ENCODE results near the gene VAMP2.

The VAMP2 gene

GRCh38 chr17:8161289-8162232, 1.2 kb downstream of the VAMP2 start:
- peak overlapping the region; percentile 99 for H3K9ac ChIP-seq
- peak overlapping the region; percentile 99 for H3K4me2 ChIP-seq (ENCODE audit: low read length)

DNA sequence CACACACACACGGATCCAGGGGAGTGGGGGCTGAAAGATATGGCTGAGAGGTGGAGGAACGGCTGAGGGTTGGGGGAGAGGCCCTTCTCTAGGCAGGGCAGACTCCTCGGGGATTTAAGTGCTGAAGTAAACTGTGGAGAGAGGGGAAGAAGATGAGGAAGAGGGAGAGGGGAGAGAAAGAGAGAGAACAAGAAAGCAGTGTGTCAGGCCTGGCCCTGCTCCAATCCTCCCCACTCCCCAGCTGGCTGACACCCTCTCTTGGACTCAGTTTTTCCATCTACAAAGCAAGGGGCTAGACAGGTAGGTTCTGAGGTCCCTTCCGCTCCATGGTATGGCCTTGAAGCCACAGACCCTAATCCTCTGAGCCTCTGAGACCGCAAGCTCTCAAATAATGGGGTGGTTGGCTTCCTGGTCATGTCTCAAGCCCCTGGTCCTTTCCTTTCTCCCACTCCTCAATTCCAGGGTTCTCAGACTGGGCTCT, 2.0 kb downstream of the VAMP2 start:
- H3K79me2 ChIP-seq: peaks cover 24% of the 10 kb centered on the region
- H2AFZ ChIP-seq: no peak overlapping the region
- no peak overlapping the region for H3K9ac ChIP-seq
- H3K4me1 ChIP-seq: peaks cover 35% of the 10 kb centered on the region
- H3K27ac ChIP-seq: peak overlapping the region; percentile 100
- peak overlapping the region; percentile 0 for H3K4me2 ChIP-seq (ENCODE audit: low read length)
- TF ChIP-seq, protein P1, sequence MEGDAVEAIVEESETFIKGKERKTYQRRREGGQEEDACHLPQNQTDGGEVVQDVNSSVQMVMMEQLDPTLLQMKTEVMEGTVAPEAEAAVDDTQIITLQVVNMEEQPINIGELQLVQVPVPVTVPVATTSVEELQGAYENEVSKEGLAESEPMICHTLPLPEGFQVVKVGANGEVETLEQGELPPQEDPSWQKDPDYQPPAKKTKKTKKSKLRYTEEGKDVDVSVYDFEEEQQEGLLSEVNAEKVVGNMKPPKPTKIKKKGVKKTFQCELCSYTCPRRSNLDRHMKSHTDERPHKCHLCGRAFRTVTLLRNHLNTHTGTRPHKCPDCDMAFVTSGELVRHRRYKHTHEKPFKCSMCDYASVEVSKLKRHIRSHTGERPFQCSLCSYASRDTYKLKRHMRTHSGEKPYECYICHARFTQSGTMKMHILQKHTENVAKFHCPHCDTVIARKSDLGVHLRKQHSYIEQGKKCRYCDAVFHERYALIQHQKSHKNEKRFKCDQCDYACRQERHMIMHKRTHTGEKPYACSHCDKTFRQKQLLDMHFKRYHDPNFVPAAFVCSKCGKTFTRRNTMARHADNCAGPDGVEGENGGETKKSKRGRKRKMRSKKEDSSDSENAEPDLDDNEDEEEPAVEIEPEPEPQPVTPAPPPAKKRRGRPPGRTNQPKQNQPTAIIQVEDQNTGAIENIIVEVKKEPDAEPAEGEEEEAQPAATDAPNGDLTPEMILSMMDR (IDR thresholded peaks at IDR 0.05): no peak
- H3K9me3 ChIP-seq (ENCODE audit: control insufficient read depth, low read length): no peaks in the 10 kb centered on the region
- no peak overlapping the region for H3K4me3 ChIP-seq (ENCODE audit: low read depth, low read length)
- H3K36me3 ChIP-seq (ENCODE audit: control insufficient read depth, insufficient read depth, low read length): no peaks in the 10 kb centered on the region
- H3K27me3 ChIP-seq (ENCODE audit: control insufficient read depth, insufficient read depth, low read length): no peaks in the 10 kb centered on the region

More at GRCh38 chr17:8161289-8162232, 1.2 kb downstream of the VAMP2 start:
- H3K4me3 ChIP-seq (ENCODE audit: low read depth, low read length): peak overlapping the region; percentile 99
- H3K9me3 ChIP-seq (ENCODE audit: control insufficient read depth, low read length): no peaks in the 10 kb centered on the region
- peak overlapping the region; percentile 61 for H2AFZ ChIP-seq
- H3K79me2 ChIP-seq: peaks cover 21% of the 10 kb centered on the region
- TF ChIP-seq, protein P1 (IDR thresholded peaks at IDR 0.05): no peak
- H3K27ac ChIP-seq: peak overlapping the region; percentile 100
- peaks cover 35% of the 10 kb centered on the region for H3K4me1 ChIP-seq
- H3K36me3 ChIP-seq (ENCODE audit: control insufficient read depth, insufficient read depth, low read length): no peaks in the 10 kb centered on the region
- no peaks in the 10 kb centered on the region for H3K27me3 ChIP-seq (ENCODE audit: control insufficient read depth, insufficient read depth, low read length)

DNA sequence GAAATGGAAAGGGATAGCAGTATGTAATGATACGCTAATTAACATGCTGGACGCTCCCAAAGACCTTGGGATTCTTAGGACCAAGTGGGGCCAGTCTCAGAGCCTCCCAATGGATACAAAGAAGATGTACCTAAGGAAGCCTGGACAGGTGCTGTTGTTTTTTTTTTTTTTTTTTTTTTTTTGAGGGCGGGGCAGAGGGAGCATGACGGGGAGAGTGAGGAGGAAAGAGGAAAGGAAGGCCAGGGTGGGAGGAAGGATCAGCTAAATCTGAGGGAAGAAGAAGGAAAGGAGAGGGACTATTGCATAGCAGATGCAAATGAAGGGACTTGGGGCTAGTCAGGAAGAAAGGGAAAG, 2.5 kb downstream of the VAMP2 start:
- TF ChIP-seq, protein P1 (IDR thresholded peaks at IDR 0.05): no peak

DNA sequence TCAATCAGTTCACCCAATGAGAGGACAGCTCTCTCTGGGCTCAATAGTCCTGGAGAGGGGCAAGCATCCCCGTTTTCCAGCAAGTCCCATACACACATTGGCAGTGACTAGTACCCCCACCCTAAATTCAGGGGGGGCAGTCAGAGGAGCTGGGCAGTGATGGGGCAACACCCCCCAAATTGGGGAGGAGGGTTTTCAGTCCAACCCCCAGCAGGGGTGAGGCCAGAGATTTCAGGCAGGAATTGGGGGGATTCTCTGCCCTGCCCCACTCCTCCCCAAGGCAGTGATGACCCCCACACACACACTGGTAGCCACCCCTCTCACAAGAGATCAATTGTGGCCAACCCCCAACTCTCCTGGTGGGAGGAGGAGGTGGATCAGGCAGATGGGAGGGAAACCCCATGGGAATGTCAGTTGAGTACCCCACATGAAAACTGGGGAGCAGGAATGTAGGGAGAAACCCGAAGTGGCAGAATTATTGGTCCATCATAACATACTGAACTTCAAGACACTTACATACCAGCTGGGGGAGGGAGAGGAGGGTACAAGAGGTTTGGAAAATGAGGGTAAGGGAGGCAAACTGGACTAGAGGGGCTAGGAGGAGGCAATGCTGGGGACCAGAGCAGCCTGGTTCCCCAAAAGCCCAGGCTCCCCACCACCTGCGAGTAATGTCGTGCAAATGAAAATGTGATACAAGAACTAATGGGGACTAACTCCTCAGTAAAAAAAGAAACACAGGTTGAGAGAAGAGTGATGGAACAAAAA, 3.1 kb downstream of the VAMP2 start:
- Histone ChIP-seq H3K27ac (peak overlapping the region; percentile 85), H3K9ac (no peak overlapping the region), H3K27me3 (ENCODE audit: control insufficient read depth, insufficient read depth, low read length) (no peaks in the 10 kb centered on the region), H3K4me2 (ENCODE audit: low read length) (no peak overlapping the region), H3K4me1 (peaks cover 36% of the 10 kb centered on the region), H3K4me3 (ENCODE audit: low read depth, low read length) (no peak overlapping the region), H3K36me3 (ENCODE audit: control insufficient read depth, insufficient read depth, low read length) (no peaks in the 10 kb centered on the region), H3K9me3 (ENCODE audit: control insufficient read depth, low read length) (no peaks in the 10 kb centered on the region), H2AFZ (no peak overlapping the region), H3K79me2 (peaks cover 35% of the 10 kb centered on the region)
- TF ChIP-seq, protein P1 (IDR thresholded peaks at IDR 0.05): no peak

More for the DNA sequence above, 2.5 kb downstream of the VAMP2 start:
- Histone ChIP-seq H3K79me2 (peaks cover 30% of the 10 kb centered on the region), H3K27ac (peak overlapping the region; percentile 85), H3K4me3 (ENCODE audit: low read depth, low read length) (no peak overlapping the region), H3K9ac (no peak overlapping the region), H3K4me1 (peaks cover 35% of the 10 kb centered on the region), H3K36me3 (ENCODE audit: control insufficient read depth, insufficient read depth, low read length) (no peaks in the 10 kb centered on the region), H3K4me2 (ENCODE audit: low read length) (no peak overlapping the region), H3K27me3 (ENCODE audit: control insufficient read depth, insufficient read depth, low read length) (no peaks in the 10 kb centered on the region), H2AFZ (no peak overlapping the region), H3K9me3 (ENCODE audit: control insufficient read depth, low read length) (no peaks in the 10 kb centered on the region)

Data from parathyroid adenoma (tissue), 2 donors.